Smooth muscle cell (in vitro differentiated cells): ENCODE data around the gene ALDH1A3. TPM values are rescaled to one million over a fixed set of nuclear protein-coding genes. Genes with fewer than 3 reads are reported as not detected.

Experiments
- DNase-seq: peaks from one replicate; lab custom pipeline; 2025; ENCODE audit not compliant: unreplicated experiment; lab: John Stamatoyannopoulos, UW
- H2AFZ ChIP-seq: fragments of 200-600 bp; sonication (generic); 2 replicates; pipeline ENCODE4 v1.6.0; 2016; ENCODE audit warnings: antibody characterized with exemption, low read depth, mild to moderate bottlenecking
- H3F3A ChIP-seq: fragments of 200-600 bp; sonication (generic); 2 replicates; pipeline ENCODE4 v1.6.0; 2017; ENCODE audit warnings: antibody characterized with exemption, low read depth
- H3K27ac ChIP-seq: fragments of 200-600 bp; sonication (generic); 2 replicates; pipeline ENCODE4 v1.5.1; 2016; ENCODE audit warnings: low read depth, mild to moderate bottlenecking
- H3K27me3 ChIP-seq: fragments of 200-600 bp; sonication (generic); 2 replicates; pipeline ENCODE4 v1.6.1; 2016; ENCODE audit warnings: low read depth, mild to moderate bottlenecking
- H3K36me3 ChIP-seq: fragments of 200-600 bp; sonication (generic); 2 replicates; pipeline ENCODE4 v1.5.1; 2016; ENCODE audit warnings: low read depth
- H3K4me1 ChIP-seq: fragments of 200-600 bp; sonication (generic); 2 replicates; pipeline ENCODE4 v1.5.1; 2016; ENCODE audit warnings: low read depth
- H3K4me2 ChIP-seq: fragments of 200-600 bp; sonication (generic); 2 replicates; pipeline ENCODE4 v1.6.0; 2016; ENCODE audit warnings: mild to moderate bottlenecking
- H3K4me3 ChIP-seq: fragments of 200-600 bp; sonication (generic); 2 replicates; pipeline ENCODE4 v1.5.1; 2016; ENCODE audit warnings: mild to moderate bottlenecking
- H3K79me2 ChIP-seq: fragments of 200-600 bp; sonication (generic); 2 replicates; pipeline ENCODE4 v1.6.0; 2016; ENCODE audit warnings: low read depth, mild to moderate bottlenecking
- H3K9ac ChIP-seq: fragments of 200-600 bp; sonication (generic); 2 replicates; pipeline ENCODE4 v1.6.0; 2016; ENCODE audit warnings: low read depth
- H3K9me3 ChIP-seq: fragments of 200-600 bp; sonication (generic); replicated peaks from 2 replicates; pipeline ENCODE4 v1.5.1; 2016; ENCODE audit warnings: low read depth
- H4K20me1 ChIP-seq: fragments of 200-600 bp; sonication (generic); 2 replicates; pipeline ENCODE4 v1.6.0; 2016; ENCODE audit warnings: low read depth
- WGBS: methylation state at CpG from one replicate; pipeline ENCODE4 v1.1.7; 2016; ENCODE audit warnings: low lambda C conversion rate; 5-methylcytosine and 5-hydroxymethylcytosine counted together
- polyA plus RNA-seq: library from polyadenylated mRNA; unstranded; fragments of >200 nt; fragmentation: Nextera tagmentation; extraction: Ambion mirVana; gene quantifications from 2 replicates; pipeline ENCODE4 v1.2.1, GENCODE V29; 2016
- total RNA-seq: library from RNA; depleted of rRNA; stranded (reverse); fragments of >200 nt; gene quantifications from 2 replicates; pipeline ENCODE4 v1.2.3, GENCODE V29; 2014
- TF ChIP-seq, protein P1 (sequence below): fragments of 200-600 bp; sonication (generic); IDR thresholded peaks from 2 replicates; pipeline ENCODE4 v1.5.1; 2017; ENCODE audit warnings: borderline replicate concordance, mild to moderate bottlenecking, antibody characterized with exemption; ENCODE audit not compliant: insufficient read depth, poor library complexity, severe bottlenecking

The ALDH1A3 gene
- total and polyA plus RNA-seq, 2 experiments from 2014 or later: 1.3 to 1.6 TPM

DNA sequence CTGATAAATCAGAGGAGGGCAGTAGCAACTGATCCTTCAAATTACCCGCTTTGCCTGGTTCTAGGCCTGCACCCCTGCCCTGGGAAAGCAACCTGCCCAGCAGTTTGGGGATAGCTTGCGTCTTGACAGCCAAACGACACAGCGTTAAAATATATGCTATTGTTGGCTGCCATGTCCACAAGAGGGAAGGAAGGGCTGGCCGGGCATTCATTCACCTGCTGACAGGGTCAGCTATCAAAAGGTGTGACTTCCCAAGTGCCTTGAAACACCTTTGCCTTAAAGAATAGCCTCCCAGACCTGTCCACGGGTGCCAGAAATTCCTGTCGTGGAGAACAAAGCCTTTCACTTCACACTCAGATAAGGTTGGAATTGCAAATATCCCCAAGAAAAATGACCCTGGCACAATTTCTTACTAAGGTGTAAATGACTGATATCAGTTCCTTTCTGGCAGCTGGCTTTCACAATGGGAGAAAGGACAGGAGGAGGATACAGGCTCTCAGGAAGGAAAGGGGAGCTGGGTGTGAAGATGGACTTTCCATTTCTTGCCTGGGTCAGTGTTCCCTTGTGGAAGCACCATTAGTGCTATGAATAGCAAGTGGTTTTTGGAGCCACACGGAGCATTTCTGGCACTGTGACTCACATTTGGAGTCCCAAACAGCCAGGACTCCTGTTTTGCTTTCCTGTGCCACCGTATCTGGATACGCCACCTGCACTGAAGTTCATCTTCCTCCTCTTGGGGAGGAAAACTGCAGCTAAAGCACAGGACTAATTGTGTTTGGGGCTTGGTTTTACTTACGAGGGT is 19.2 kb downstream of the ALDH1A3 start:
- no peak overlapping the region for H3K4me3 ChIP-seq
- no peaks in the 10 kb centered on the region for H3K9me3 ChIP-seq
- no peak overlapping the region for H3K27ac ChIP-seq
- H3K79me2 ChIP-seq: no peaks in the 10 kb centered on the region
- no peak overlapping the region for H2AFZ ChIP-seq
- 87% methylated on average over 11 of the region's 11 CpGs for whole genome bisulfite sequencing
- no peaks in the 10 kb centered on the region for H3K36me3 ChIP-seq
- peaks cover 3% of the 10 kb centered on the region for H3K27me3 ChIP-seq
- TF ChIP-seq, protein P1, sequence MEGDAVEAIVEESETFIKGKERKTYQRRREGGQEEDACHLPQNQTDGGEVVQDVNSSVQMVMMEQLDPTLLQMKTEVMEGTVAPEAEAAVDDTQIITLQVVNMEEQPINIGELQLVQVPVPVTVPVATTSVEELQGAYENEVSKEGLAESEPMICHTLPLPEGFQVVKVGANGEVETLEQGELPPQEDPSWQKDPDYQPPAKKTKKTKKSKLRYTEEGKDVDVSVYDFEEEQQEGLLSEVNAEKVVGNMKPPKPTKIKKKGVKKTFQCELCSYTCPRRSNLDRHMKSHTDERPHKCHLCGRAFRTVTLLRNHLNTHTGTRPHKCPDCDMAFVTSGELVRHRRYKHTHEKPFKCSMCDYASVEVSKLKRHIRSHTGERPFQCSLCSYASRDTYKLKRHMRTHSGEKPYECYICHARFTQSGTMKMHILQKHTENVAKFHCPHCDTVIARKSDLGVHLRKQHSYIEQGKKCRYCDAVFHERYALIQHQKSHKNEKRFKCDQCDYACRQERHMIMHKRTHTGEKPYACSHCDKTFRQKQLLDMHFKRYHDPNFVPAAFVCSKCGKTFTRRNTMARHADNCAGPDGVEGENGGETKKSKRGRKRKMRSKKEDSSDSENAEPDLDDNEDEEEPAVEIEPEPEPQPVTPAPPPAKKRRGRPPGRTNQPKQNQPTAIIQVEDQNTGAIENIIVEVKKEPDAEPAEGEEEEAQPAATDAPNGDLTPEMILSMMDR: no peak
- no peak overlapping the region for H3K4me2 ChIP-seq
- DNase-seq: no peak
- H3F3A ChIP-seq: no peaks in the 10 kb centered on the region
- no peak overlapping the region for H3K9ac ChIP-seq
- no peaks in the 10 kb centered on the region for H4K20me1 ChIP-seq
- H3K4me1 ChIP-seq: no peaks in the 10 kb centered on the region

DNA sequence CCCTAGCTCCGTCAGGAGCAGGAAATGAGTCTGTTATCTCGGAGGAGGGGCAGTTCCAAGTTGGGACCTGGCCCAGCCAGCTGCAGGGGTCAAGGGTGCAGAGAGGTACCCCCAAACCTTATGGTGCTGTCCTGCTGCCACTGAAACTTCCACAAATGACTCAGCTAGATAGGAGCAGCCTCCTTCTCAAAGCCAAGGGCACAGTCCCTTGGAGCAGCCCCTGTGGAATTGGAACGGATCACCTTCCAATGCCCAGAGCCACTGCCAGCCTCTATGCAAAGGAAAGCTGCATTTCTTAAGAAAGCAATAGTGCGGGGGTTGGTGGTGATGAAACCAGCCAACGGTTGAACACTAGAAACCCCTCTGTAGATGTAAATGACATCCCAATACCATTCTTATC is 20.0 kb downstream of the ALDH1A3 start:
- Histone ChIP-seq H2AFZ (no peak overlapping the region), H3K36me3 (no peaks in the 10 kb centered on the region), H3K4me1 (no peaks in the 10 kb centered on the region), H3K27ac (no peak overlapping the region), H3K9ac (no peak overlapping the region), H3F3A (no peaks in the 10 kb centered on the region), H3K4me3 (no peak overlapping the region), H3K79me2 (no peaks in the 10 kb centered on the region), H3K9me3 (no peaks in the 10 kb centered on the region), H3K4me2 (no peak overlapping the region), H3K27me3 (peaks cover 3% of the 10 kb centered on the region), H4K20me1 (no peaks in the 10 kb centered on the region)
- TF ChIP-seq, protein P1: no peak
- WGBS: 75% methylated on average over 5 of the region's 5 CpGs
- no peak for DNase-seq

DNA sequence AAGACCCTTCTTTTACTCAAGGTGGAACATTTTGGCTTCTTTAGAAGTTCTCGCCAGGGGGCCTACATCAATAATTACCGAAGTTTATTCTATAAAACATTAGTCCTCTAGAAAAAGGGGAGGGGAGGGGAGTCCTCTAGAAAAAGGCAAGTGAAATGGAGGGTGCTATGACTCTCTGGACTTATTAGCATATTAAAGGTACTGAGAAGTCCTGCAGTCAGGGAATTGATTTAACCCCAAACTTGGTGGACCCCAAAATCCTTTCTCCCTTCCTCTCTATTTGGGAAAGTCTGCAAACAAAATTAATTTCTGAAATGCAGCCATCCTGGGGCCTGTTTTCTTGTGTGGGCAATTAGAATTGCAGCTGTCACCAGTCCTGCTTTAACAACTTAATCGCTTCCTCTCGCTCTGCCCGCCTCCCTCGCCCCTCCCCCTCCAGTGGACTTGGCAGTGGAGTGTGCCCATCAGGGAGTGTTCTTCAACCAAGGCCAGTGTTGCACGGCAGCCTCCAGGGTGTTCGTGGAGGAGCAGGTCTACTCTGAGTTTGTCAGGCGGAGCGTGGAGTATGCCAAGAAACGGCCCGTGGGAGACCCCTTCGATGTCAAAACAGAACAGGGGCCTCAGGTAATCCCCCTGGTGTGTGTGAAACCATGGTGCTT is 20.6 kb downstream of the ALDH1A3 start:
- no peak overlapping the region for H3K4me2 ChIP-seq
- H3K79me2 ChIP-seq: no peaks in the 10 kb centered on the region
- TF ChIP-seq, protein P1: no peak
- DNase-seq: no peak
- H3K4me3 ChIP-seq: no peak overlapping the region
- H3K36me3 ChIP-seq: no peaks in the 10 kb centered on the region
- 84% methylated on average over 13 of the region's 13 CpGs for WGBS
- no peaks in the 10 kb centered on the region for H3F3A ChIP-seq
- no peak overlapping the region for H3K9ac ChIP-seq
- no peak overlapping the region for H3K27ac ChIP-seq
- no peaks in the 10 kb centered on the region for H3K9me3 ChIP-seq
- H2AFZ ChIP-seq: no peak overlapping the region
- no peaks in the 10 kb centered on the region for H3K4me1 ChIP-seq
- peaks cover 3% of the 10 kb centered on the region for H3K27me3 ChIP-seq
- no peaks in the 10 kb centered on the region for H4K20me1 ChIP-seq
